GM19099 (cell line): ENCODE measurements around the gene LAMA5.

Source experiments
- POLR2A ChIP-seq: IDR thresholded peaks from 3 replicates; pipeline ENCODE4 v1.6.1; 2011; ENCODE audit warnings: low read depth; ENCODE audit not compliant: insufficient read length; ENCODE audit errors: extremely low read depth

LAMA5 gene

DNA sequence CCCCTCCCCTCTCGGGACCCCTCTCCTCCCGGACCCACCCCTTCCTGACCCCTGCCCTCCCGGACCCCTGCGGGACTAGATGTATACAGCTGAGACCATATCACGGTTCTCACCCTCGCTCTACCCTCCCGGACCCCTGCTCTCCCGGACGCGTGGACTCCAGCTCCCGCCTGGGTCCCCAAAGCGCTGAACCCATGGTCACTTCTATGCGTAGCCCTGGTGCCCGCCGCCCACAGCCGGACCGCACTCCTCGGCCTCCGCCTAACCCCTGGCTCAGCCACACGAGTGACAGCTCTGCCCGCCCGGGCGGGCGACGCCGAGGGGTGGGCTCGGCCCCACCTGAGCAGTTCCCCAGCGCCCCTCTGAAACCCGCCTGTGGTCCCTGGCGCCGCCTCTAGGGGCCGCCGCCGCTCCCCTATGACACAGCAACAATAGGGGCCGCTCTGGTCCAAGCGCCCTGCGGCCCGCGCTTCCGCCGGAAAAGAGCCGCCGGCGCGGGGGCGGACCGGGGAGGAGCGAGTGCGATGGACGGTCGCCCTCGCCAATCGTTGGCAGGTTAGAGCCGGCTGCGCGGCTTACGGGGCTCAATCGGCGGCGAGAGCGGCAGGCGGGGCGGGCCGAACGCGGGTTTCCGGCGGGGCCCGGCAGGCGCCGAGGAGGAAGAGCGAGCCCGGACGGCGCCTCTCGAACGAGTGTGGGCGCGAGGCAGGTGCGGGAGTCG, 64.6 kb downstream of the LAMA5 start, which contains the start of gene ADRM1:
Gene ADRM1, plus strand, starts transcription at position 657 of the 721 bp plus-strand sequence. CDS start 572 bp downstream, outside the sequence.
- TF ChIP-seq POLR2A = peak; percentile 91

DNA sequence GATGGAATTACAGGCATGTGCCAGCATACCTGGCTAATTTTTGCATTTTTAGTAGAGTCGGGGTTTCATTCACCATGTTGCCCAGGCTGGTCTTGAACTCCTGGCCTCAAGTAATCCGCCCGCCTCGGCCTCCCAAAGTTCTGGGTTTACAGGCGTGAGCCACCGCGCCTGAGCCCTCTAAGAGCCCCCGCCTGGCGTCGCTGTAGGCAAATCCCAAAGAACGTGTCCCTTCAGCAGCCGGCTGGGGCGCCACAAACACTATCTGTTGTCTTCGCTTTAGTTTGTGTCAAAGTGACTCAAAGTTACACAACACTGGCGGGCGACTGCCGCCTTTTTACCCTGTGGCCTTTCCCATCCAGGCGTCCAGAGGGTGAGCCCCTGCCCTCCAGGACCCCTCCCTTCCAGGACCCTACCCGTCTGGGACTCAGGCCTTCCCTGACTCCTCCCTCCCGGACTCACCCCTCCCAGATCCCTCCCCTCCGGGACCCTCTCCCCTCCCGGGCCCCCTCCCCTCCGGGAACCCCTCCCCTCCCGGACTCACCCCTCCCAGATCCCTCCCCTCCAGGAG, 65.3 kb downstream of the LAMA5 start:
- no peak for TF ChIP-seq POLR2A

DNA sequence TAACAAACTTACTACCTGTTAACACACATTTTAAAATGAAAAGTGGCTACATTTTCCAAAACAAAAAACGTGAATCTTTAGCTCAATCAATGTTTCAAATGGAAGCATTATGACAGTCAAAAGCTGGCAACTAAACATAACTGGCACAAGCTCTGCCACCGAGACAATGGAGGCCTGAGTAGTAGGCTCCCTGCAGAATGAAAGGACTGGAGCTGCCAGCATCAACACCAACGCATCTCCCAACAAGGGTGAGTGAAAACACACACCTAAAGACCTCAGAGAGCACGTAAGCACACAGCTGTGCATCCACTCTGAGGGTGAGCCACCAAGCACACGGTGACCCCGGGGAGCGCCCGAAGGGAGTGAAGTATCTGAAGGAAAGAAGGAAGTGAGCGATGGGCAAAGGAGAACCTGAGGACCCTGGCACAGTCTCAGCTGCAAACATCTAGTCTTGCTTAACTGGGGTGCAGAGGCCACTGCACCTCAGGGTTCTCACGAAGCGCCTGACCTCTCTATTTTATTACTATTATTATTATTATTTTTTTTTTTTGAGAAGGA, 65.9 kb downstream of the LAMA5 start:
- TF ChIP-seq POLR2A = no peak

DNA sequence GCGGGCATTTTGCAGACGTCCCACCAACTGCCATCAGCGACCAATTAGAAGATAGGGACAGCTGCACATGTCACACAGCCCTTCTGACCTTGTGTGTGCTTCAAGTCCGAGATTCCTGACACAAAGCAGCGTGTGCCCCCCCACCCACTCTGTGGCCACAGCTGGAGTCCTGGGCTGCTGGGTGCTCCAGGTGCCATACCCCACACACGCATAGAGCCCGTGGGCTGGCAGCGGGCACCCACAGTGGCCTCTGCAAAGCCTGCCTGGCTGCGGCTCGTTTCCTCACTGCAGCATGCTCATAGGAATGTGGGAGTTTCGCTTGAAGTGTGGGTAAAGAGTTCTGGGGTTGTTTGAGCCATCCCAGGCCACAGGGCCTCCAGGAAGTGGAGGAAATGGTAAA, 66.8 kb downstream of the LAMA5 start:
- TF ChIP-seq POLR2A = no peak

DNA sequence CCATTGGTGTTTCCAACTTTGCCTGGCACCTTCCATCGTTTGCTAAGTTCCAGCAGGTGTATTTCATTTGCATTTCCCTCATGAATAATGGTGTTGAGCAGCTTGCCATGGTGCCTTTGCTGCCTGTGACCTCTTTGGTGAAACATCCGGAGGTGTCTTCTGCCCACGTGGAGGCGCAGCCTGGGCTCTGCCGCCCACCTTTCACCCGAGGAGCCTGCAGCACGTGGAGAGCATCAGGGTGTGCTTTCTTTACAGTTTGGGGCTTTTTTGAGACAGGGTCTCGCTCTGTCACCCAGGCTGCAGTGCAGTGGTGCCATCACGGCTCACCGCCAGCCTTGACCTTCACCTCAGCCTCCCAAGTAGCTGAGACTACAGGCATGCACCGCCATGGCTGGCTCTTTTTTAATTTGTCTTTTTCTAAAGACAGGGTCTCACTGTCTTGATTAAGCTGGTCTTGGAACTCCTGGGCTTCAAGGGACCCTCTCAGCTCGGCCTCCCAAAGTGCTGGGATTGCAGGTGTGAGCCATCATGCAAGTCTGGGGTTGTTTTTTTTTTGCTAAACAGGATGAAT, 67.4 kb downstream of the LAMA5 start:
- TF ChIP-seq POLR2A = no peak

DNA sequence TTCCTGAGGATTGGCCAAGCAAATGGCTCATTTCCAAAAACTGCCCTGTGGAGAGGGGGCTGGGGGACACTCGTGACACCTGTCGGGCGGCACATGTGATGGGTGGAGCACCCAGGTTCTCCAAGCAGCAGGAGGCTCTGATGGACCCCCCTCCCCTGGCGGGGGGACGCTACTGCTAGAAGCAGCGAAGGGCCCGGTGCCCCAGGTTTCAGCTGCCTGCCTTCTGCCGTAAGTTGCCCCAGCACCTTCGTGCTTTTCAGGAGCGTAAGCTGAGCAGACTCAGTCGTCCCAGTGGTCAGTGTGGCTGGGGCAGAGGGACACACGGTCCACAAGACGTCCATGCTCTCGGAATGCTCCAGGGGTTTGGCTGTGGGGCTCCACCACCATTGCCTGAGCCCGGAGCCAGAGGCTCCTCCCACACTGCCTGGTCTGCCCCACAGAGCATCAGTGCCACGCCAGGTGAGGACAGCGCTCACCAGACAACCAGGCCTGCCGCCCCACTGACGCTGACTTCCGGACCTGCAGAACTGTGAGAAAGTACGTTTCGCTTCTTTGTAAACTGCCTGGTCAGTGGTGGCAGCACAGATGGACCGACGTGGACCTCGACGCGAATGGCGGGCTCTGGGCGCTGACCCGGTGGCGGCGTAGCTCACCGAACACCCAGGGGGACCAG, 68.4 kb downstream of the LAMA5 start:
- TF ChIP-seq POLR2A = no peak

DNA sequence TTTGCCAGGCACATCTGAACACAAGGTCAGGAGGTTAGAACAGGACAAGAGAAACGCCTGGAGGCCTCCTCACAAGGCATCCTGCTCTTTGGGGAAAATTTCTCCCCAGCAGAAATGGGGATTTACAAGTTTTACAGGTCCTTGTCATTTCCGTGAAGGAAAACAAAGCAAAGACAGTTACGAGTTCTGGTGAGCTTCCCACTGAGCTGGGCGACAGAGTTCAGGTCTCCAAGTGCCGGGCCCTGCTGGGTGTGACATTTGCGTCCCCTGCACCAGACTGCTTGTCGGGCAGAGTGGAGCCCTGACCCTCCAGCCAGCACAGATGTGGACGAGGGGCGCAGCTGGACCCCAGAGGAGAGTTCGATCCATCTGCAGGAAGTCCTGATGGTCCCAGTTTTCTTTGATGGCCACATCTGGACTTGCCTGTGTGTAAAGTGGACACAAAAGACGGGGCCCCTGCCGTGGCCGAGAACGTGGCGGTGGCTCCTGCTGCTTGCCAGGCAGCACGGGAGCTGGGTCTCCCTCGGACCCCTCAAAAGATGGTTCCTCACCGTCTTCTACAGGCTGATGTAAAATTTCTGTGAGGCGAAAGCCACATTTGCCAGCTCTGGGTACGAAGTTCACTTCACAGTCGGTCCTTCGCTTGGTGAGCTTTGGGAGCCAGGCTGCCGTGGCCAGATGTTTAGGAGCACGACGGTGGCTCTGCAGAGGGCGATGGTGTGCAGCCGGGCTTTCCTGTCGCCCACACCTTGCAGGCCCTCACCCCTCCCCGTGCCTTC, 69.5 kb downstream of the LAMA5 start:
- no peak for TF ChIP-seq POLR2A

DNA sequence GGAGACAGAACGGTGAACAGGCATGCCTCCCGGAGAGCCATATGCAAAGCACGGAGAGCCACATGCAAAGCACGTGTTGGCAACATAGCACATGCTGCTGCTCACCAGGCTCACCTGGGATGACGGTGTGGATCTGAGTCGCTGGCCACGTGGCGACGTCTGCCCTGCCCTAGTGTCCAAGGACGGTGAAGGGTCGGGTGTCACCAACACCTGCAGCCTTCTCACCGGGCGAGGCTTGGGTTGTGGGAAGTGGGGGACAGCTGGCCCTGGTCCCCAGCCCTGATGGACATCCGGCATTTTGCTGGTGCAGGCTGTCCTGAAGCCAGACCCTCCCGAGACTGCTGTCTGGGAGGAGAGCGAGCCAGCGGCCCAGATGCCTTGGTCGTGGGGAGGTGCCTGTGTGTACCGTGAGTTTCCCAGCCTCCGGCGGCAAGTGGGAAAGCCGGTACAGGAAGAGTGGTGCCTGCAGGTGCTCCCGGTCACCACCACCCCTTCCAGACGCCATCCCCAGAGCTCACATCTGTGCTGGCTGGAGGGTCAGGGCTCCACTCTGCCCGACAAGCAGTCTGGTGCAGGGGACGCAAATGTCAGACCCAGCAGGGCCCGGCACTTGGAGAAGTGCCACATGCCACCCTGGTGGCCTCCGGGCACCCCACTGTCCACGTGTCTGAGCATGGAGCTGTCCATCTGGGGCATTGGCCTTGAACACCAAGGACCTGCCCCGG, 70.2 kb downstream of the LAMA5 start:
- no peak for TF ChIP-seq POLR2A

DNA sequence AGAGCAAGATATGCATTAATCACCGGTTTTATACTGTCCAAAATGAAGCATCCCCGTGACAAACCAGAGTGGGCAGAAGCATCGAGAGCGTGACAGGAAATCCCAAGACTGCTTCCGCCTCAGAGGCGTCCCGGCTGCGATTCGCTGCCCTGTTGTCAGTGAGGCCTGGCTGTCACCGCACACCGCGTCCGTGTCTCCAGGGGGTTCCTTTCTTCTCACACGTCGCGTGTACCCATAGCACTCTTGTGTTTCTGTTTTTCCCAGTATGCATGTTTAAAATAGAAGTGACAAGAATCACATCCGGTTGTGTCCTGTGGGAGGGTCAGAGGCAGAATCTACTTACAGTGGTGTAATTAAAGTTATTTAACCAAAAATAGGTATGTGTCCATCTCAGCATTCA, 72.6 kb downstream of the LAMA5 start:
- no peak for TF ChIP-seq POLR2A

DNA sequence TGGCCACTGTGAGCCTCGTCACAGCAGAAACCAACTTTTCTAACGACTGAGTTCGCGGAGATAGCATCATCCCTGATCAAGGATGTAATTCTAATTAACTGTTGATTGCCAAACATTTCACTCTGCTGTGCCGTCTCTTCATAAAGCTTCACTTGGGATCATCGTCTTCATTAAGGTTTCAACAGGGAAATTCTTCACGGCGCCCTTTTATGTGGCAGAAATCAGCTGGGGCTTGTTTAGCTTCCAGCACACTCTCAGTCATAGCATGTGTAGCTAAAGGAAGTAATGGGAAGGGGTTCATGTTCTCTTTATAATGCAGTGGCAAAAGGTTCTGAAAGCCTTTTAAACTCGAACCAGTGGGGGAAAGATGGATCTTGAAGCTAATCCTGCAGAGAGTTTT, 73.2 kb downstream of the LAMA5 start:
- TF ChIP-seq POLR2A = no peak

DNA sequence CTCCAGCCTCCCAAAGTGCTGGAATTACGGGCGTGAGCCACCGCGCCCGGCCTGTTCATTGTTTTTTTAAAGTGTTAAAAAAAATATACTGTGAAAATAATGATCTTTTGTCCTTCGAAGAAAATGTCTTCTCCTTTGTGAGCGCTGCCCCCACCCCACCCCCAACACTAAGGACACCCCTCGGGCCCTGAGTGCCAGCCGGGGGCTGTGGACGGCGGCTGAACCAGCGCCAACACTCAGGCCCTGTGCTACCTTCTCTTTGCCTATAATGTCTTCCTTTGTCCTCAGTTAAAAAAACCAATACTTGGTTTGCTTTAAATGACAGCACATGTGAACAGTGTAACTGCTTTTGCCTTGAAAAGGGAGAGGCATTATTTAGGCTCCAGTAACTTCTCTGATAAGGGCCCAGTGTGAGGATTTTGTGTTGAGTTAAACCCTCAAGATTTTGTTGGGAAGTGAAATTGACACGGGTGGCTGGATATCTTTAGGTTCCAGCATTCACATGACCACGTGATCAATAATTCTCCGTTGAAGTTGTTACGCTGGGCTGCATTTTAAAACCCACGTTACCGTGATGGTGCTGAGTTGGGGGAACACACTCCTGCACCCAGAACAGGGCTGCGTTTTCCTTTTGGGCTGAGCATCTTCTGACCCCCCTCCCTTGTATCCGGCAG, 73.9 kb downstream of the LAMA5 start:
- no peak for TF ChIP-seq POLR2A

DNA sequence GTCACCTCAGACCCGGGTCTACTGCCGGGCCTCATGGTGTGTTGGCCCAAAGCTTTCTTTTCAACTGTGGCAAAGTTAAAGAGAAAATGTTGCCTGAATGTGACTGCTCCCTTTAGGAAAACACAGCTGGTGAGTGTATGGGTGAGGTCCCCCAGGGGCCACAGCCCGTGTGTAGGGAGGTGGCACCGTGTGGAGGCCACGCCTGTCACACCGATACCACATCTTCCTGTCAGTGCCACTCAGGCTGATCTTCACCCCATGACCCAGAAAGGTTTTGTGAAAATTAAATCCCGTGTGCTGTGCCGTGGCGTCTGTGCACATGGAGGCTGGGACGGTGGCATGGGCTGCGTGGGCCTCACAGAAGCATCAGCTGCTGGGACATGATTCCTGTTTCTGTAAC, 75.0 kb downstream of the LAMA5 start:
- TF ChIP-seq POLR2A = no peak

DNA sequence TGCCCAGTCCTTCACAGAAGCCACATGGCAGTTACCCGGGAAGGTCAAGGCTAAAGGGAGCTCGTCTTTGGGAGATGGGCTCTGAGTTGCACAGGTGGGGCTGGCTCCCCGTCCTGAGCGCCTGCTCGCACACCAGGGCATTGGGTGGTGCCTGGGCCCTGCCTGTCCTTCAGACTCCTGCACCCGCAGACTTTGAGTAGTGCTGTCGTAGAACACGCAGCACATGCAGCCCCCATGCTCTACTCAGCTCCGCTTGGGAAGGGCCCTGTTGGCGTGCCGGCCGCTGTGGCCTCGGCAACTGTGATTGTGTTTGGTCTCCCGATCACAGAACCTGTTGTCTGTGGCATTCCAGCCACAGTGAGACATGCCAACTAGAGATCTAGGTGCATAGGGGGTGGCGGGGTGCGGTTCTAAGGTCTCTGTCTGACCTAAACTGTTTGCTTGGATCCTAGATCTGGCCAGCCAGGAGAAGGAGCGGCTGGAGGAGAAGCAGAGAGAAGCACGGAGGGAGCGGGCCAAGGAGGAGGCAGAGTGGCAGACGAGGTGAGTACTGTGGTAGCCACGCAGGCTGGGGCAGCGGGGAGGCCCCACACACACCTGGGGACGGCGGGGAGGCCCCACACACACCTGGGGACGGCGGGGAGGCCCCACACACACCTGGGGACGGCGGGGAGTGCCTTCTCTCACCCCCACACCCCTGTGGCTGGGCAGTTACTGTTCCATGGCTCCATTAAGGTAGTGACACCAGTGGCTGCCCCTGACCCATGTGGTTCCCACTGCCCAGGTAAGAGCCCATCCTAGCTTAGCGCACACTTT, 75.7 kb downstream of the LAMA5 start:
- no peak for TF ChIP-seq POLR2A
